DND-41 (cell line): ENCODE data around the gene BICDL2.
"Not testable (repeated sequence)": the region's sequence is repeated elsewhere in the genome, so short reads cannot be mapped to it uniquely, and the experiment has no call there.

ENCODE experiments used
- ATAC-seq: fragments of 200-7000 bp; cut with Tn5 transposase; 3 replicates; pipeline ENCODE4 v1.9.1; 2021; ENCODE audit warnings: low read depth; ENCODE audit not compliant: insufficient read depth
- DNase-seq: peaks from one replicate; pipeline ENCODE4 v3.0.0-alpha.2; 2020
- H2AFZ ChIP-seq: 2 replicates; pipeline ENCODE4 v1.6.0; 2012; ENCODE audit warnings: low read depth, low read length
- H3K27ac ChIP-seq: 2 replicates; pipeline ENCODE4 v1.5.1; 2012; ENCODE audit warnings: low read length, inconsistent platforms
- H3K27me3 ChIP-seq: fragments of 200-600 bp; sonication (generic); 2 replicates; pipeline ENCODE4 v1.6.0; 2012; ENCODE audit warnings: low read length, mild to moderate bottlenecking, inconsistent platforms; ENCODE audit not compliant: insufficient read depth, poor library complexity
- H3K36me3 ChIP-seq: 2 replicates; pipeline ENCODE4 v1.5.1; 2012; ENCODE audit warnings: low read length, inconsistent platforms; ENCODE audit not compliant: insufficient read depth
- H3K4me1 ChIP-seq: 2 replicates; pipeline ENCODE4 v1.5.1; 2012; ENCODE audit warnings: mild to moderate bottlenecking, low read length; ENCODE audit not compliant: insufficient read depth
- H3K4me2 ChIP-seq: 2 replicates; pipeline ENCODE4 v1.6.0; 2012; ENCODE audit warnings: mild to moderate bottlenecking, moderate library complexity, low read length, inconsistent platforms; ENCODE audit not compliant: insufficient read depth
- H3K4me3 ChIP-seq, 2 experiments: fragments of 200-600 bp in 1 of 2; shearing (Covaris generic) in 1 of 2; 2 replicates each; pipeline ENCODE4 v1.5.1; 2012 to 2016; ENCODE audit warnings: inconsistent platforms in 2 of 2, low read length in 2 of 2, mild to moderate bottlenecking in 2 of 2, low read depth in 1 of 2, moderate library complexity in 1 of 2
- H3K79me2 ChIP-seq: 2 replicates; pipeline ENCODE4 v1.6.0; 2012; ENCODE audit warnings: low read length, inconsistent platforms; ENCODE audit not compliant: insufficient read depth
- H3K9ac ChIP-seq: 2 replicates; pipeline ENCODE4 v1.6.0; 2012; ENCODE audit warnings: low read depth, mild to moderate bottlenecking, inconsistent platforms, low read length, moderate library complexity
- H3K9me3 ChIP-seq: 2 replicates; pipeline ENCODE4 v1.5.1; 2012; ENCODE audit warnings: low read length, moderate library complexity, mild to moderate bottlenecking, inconsistent platforms; ENCODE audit not compliant: insufficient read depth, severe bottlenecking
- H4K20me1 ChIP-seq: 2 replicates; pipeline ENCODE4 v1.6.0; 2012; ENCODE audit warnings: low read length; ENCODE audit not compliant: insufficient read depth
- EZH2 ChIP-seq: IDR thresholded peaks from 3 replicates; pipeline ENCODE4 v1.6.1; 2012; ENCODE audit warnings: borderline replicate concordance, low read depth, mild to moderate bottlenecking, moderate library complexity, low read length, inconsistent platforms; ENCODE audit not compliant: severe bottlenecking
- TF ChIP-seq, protein P1 (sequence below): IDR thresholded peaks from 2 replicates; pipeline ENCODE4 v1.5.1; 2012; ENCODE audit warnings: borderline replicate concordance, low read length, moderate library complexity, mild to moderate bottlenecking; ENCODE audit not compliant: poor library complexity, severe bottlenecking; ENCODE audit errors: extremely low read depth

BICDL2 gene

DNA sequence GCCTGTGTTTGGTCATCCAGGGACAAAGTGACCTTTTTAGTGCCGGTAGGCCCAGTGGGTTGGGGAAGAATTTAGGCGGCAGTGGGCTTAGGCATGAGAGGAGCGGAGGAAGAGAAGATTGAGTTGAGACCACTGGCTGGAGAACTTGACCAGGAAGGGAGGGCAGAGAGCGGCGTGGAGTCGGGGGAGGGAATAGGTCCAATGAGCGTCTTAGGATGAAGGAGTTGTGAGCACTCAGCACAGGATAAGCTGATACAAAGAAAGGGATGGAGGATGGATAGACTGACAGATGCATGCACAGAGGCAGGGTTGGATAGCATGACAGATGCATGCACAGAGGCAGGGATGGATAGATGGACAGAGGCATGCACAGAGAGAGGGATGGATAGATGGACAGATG is 36.7 kb upstream of the BICDL2 start:
- peak overlapping the region; percentile 94 for H3K27ac ChIP-seq
- peak overlapping the region in 1 of 2 experiments; percentile 26; a peak in 1 of 4 replicates for H3K4me3 ChIP-seq
- TF ChIP-seq EZH2 = no peak
- TF ChIP-seq, protein P1, sequence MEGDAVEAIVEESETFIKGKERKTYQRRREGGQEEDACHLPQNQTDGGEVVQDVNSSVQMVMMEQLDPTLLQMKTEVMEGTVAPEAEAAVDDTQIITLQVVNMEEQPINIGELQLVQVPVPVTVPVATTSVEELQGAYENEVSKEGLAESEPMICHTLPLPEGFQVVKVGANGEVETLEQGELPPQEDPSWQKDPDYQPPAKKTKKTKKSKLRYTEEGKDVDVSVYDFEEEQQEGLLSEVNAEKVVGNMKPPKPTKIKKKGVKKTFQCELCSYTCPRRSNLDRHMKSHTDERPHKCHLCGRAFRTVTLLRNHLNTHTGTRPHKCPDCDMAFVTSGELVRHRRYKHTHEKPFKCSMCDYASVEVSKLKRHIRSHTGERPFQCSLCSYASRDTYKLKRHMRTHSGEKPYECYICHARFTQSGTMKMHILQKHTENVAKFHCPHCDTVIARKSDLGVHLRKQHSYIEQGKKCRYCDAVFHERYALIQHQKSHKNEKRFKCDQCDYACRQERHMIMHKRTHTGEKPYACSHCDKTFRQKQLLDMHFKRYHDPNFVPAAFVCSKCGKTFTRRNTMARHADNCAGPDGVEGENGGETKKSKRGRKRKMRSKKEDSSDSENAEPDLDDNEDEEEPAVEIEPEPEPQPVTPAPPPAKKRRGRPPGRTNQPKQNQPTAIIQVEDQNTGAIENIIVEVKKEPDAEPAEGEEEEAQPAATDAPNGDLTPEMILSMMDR = no peak
- peak overlapping the region; percentile 14; the same call in 1 of the 2 replicates for H3K9ac ChIP-seq
- H3K4me2 ChIP-seq = peak overlapping the region; percentile 51
- DNase-seq = no peak
- H3K9me3 ChIP-seq = no peaks in the 10 kb centered on the region
- H4K20me1 ChIP-seq = no peaks in the 10 kb centered on the region
- H3K27me3 ChIP-seq = no peaks in the 10 kb centered on the region
- peaks cover 12% of the 10 kb centered on the region for H3K36me3 ChIP-seq
- no peak for ATAC-seq
- H2AFZ ChIP-seq = no peak overlapping the region
- peaks cover 94% of the 10 kb centered on the region for H3K4me1 ChIP-seq
- peaks cover 9% of the 10 kb centered on the region for H3K79me2 ChIP-seq

DNA sequence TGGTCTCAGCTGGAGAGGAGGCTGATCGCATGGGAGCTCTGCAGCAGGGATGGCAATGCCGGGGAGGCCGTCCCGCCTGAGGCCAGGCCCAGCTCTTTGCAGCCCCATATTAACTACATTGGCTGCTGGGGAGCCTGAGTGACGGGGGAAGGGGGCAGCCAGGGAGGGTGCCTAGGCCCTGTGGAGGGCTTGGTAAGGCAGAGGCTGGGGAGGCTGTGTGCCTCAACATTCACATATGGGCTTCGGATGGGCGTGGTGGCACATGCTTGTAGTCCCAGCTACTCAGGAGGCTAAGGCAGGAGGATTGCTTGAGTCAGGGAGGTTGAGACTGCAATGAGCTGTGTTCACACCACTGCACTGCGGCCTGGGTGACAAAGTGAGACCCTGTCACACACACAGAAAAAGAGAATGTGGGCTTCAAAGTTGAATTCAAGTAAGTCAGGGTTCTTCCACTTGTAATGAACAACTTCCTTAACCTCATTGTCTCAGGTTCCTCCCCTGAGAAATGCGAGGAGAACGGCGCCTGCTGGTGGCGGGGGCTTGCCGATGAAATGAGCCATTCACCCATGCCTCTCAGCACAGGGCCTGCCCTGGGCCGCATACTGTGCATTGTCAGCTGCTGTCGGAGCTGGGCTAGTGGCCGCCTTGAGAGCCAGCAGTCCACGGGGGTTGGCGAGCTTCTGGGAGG is 36.0 kb upstream of the BICDL2 start:
- H3K9ac ChIP-seq = peak overlapping the region; percentile 14; the same call in 1 of the 2 replicates
- not testable (repeated sequence) for H3K27me3 ChIP-seq, H3K4me3 ChIP-seq, H3K4me2 ChIP-seq, H2AFZ ChIP-seq, H4K20me1 ChIP-seq, DNase-seq, H3K9me3 ChIP-seq
- H3K27ac ChIP-seq = peak overlapping the region; percentile 94
- ATAC-seq = peak; percentile 15; the same call in 2 of the 3 replicates
- TF ChIP-seq, protein P1 = peak; percentile 2
- peaks cover 17% of the 10 kb centered on the region for H3K79me2 ChIP-seq
- peaks cover 19% of the 10 kb centered on the region for H3K36me3 ChIP-seq
- peaks cover 94% of the 10 kb centered on the region for H3K4me1 ChIP-seq

DNA sequence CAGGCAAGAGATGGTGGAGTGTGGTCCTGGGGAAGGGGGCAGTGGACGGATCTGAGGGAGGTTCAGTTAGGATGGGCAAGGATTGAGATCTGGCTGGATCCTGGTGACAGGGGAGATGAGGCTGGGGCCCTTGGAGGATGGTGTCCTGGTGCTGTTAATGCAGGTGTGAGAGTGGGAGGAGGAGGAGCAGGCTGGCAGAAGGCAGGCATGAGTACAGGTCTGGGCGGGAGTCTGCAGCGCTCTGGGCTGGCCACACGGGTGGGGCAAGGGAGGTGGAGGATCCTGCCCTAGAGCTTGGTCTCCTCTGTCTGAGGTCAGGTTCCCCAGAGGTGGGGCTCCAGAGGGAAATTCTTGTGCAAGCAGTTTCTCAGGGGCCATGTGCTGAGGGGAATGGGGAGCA is 35.4 kb upstream of the BICDL2 start:
- Histone ChIP-seq H3K4me1 (peaks cover 94% of the 10 kb centered on the region), H3K27ac (peak overlapping the region; percentile 80), H3K36me3 (peaks cover 25% of the 10 kb centered on the region), H3K79me2 (peaks cover 22% of the 10 kb centered on the region), H3K9ac (peak overlapping the region; percentile 17)
- H3K9me3 ChIP-seq, H3K27me3 ChIP-seq, H3K4me2 ChIP-seq, H3K4me3 ChIP-seq, H2AFZ ChIP-seq, H4K20me1 ChIP-seq: not testable (repeated sequence)
- DNase-seq = peak; percentile 67
- peak; percentile 28 for ATAC-seq

DNA sequence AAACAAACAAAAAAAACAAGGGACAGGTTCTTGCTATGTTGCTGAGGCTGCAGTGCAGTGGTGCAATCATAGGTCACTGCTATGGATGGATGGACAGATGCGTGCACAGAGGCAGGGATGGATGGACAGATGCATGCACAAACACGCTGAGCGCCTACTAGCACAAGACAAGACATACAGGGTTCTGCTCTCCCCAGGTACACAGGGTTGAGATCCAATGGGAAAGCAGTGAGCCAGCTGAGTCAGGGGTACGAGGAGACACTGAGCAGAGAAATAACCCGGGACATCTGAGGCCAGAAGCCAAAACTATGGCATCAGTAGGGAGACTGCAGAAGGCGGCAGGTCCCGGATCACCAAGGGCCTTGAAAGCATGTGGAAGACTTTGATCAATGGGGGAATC is 34.9 kb upstream of the BICDL2 start:
- Histone ChIP-seq H3K27ac (peak overlapping the region; percentile 80), H3K79me2 (peaks cover 27% of the 10 kb centered on the region), H2AFZ (no peak overlapping the region), H3K36me3 (peaks cover 30% of the 10 kb centered on the region), H3K27me3 (no peaks in the 10 kb centered on the region), H3K9me3 (no peaks in the 10 kb centered on the region), H3K4me2 (no peak overlapping the region; the same call in 1 of the 2 replicates), H3K4me1 (peaks cover 94% of the 10 kb centered on the region), H3K9ac (peak overlapping the region; percentile 17), H3K4me3 (no peak overlapping the region), H4K20me1 (no peaks in the 10 kb centered on the region; the same call in 1 of the 2 replicates)
- no peak for TF ChIP-seq EZH2
- TF ChIP-seq, protein P1 = no peak
- ATAC-seq (no peak), DNase-seq (no peak)
